NCI-H2107 treated with DMSO at 0.1 percent for 48 hours (cell line): ENCODE measurements around the gene KCNG4.
"Not testable (repeated sequence)": the region's sequence is repeated elsewhere in the genome, so short reads cannot be mapped to it uniquely, and the experiment has no call there.

ENCODE experiments used
- DNase-seq: peaks from one replicate; lab custom pipeline; 2025; ENCODE audit not compliant: unreplicated experiment; lab: John Stamatoyannopoulos, UW

The KCNG4 gene

GRCh38 chr16:84236671-84237070, 3.1 kb downstream of the KCNG4 start:
- DNase-seq: no peak

DNA sequence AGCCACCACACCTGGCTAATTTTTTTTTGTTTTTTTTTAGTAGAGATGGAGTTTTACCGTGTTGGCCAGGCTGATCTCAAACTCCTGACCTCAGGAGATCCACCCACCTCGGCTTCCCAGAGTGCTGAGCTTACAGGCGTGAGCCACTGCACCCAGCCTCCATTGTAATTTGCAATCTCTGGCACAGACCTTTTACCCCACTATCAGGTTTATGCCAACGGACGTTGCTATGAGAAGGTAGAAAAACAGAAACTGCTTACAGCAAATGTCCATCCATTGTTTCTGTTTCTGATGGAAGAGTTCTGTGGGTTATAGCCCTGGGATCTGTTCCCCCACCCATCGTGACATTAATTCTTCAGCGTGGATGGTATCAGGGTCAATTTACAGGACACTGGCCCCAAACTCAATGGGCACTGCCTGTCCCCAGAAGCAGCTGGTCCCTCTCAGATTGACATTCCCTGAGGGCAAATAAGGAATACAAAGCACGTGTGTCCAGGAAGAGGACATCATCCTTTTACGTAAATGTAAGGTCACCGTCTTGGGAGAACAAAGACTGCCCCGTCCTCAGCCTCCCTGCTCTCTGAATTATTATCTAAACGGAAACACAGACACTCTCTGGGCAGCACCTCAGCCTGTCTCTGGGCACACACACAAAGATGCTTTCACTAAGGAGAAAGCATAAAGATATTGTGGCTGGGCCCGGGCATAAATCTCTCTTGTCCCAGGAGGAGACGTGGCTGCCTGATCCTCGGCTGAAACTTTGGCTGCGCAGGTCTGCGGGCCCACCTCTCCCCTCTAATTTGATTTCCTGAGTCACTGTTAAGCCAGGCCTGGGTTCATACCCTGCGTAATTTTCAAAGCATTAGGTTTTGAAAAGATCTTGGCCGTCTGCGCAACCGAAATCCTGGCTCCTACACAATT, 5.2 kb downstream of the KCNG4 start:
- DNase-seq: no peak

DNA sequence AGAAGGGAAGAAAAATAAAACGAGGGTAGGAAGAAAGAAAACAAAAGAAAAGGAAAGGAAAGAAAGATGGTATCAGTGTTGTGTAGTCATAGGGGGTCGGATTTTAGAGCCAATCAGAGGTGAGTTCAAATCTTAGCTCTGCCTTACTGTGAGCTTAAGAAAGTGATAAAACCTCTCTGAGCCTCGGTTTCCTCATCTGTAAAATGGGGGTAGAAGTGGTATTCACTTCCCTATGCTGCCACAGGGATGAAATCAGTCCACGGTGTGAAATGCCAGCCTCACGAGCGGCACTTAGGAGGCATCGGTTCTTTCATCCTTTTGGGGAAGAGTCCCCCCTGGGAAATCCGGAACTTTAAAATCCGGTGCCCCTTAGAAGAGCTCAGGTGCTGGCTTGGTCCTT, 6.1 kb downstream of the KCNG4 start:
- no peak for DNase-seq

DNA sequence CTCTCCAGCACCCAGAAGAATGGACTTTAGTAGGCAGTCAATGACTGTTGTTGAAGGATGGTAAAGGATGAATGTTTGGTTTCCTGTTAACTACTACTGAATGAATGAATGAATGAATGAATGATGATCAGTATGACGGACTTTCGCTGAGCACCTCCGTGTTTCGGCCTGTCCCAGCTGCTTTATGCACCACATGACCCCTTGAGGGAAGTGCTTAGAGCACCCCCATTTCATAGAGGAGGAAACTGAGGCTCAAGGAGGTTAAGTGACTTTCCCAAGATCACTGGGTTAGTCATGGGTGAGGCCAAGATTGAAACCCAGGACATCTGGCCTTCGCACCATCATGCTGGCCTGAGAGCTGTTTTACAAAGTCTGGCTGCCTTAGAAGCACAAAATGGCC, 6.8 kb downstream of the KCNG4 start:
- DNase-seq: no peak

GRCh38 chr16:84232060-84232459, 7.8 kb downstream of the KCNG4 start:
- DNase-seq: no peak

GRCh38 chr16:84229471-84229870, 10.3 kb downstream of the KCNG4 start:
- no peak for DNase-seq

DNA sequence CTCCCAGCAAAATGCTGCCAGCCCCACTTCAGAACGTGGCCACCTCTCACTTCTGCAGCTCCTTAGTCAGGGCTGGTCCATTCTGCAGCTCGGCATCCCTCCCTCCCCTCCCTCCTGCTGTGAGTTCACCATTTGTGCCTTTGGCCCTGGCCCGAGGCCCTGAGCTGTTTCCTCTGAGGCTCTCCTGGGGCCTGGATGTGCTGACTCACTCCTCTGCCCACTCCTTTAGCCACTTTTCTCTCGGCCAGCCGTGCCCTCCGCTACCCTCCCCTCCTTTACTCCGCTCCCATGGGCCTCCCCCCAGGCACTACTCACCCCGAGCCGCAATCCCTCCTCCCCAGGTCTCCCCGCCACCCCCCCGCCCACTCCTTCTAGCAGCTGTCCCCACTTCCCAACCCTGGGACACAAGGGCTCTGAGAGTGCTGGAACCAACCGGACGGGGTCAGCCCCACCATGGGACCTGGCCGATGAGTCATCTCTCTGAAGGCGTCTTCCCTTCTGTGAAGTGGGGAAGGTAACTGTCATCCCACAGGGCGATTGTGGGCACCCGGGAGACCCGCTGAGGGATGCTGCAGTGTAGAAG, 11.5 kb downstream of the KCNG4 start:
- no peak for DNase-seq

- no peak for DNase-seq
These were observed 12.3 kb downstream of the KCNG4 start for GRCh38 chr16:84227548-84227947.

DNA sequence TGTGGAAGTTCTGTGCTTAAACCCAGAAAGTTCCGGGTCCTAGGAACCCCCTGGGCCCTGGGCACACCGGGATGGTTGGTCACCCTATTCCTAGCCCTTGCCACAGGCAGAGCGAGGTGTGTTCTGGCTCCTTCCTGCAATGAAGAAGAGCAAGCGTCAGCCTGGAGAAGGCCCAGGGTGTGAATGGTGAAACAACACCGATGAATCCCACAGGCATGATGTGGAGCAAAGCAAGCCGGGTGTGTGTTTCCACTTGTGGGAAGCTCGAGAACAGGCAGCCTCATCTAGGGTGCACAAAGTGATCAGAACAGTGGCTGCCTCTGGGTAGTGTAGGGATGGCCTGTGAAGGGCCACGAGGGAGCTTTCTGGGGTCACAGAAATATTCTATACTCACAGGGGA, 13.8 kb downstream of the KCNG4 start:
- DNase-seq: no peak

DNA sequence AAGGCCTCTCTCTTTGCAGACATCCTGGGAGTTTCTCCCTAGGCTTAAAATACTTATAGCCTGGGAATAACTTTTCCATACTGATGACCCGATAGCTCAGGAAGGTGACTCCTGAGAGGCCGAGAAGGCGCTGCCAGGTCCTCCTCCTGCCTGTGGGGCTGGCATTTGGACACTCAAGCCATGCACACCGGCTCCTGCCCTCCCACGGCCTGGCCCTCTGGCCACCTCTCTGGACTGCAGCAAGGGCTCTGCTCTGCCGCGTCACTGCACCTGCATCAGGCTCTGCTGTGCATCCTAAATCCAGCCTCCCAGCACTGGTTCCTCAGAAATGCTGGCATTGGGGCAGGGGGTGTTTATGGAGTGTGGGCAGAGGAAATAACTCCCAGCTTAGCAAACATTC, 14.2 kb downstream of the KCNG4 start:
- no peak for DNase-seq

- no peak for DNase-seq
These were observed 14.7 kb downstream of the KCNG4 start for GRCh38 chr16:84225126-84225525.

DNA sequence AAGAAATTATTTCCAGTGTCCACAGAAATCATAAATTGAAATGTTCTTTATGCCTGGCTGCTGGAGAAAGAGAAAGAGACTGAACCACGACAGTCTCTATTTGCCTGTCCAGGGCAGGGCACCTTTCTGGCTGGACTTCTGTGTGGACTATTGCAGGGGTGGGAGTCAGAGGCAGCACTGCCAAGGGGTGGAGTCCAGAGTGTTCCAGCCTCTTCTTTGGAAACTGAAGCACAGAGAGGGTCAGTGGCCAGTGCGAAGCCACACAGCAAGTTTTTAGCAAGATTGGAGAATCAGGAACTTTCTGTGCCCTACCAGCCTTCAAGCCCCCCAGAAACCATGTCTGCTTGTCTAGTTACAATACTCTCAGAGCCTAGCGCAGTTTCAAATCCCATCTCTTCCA, 15.3 kb downstream of the KCNG4 start:
- DNase-seq: no peak

DNA sequence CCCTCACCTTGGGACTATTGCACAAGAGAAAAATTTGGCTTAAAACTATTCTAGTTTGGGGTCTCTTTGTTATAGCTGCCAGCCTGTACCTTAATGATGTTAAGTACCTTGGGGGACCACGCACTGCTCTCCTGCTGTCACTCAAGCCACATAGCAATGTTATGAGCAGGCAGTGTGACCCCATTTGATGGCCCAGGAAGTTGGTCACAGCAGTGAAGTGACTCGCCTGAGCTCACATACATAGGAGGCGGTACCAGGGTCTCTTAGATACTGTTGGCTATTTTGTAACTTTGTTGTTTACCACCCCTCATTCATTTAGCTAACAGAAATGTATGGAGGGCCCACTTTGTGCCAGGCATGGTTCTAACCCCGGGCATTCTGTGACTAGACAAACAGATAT, 16.4 kb downstream of the KCNG4 start:
- no peak for DNase-seq

- DNase-seq: no peak
These were observed 19.0 kb downstream of the KCNG4 start for GRCh38 chr16:84220851-84221250.

- no peak for DNase-seq
These were observed 20.9 kb downstream of the KCNG4 start for GRCh38 chr16:84218956-84219355.

- no peak for DNase-seq
These were observed 21.5 kb downstream of the KCNG4 start for GRCh38 chr16:84218176-84218823.

DNA sequence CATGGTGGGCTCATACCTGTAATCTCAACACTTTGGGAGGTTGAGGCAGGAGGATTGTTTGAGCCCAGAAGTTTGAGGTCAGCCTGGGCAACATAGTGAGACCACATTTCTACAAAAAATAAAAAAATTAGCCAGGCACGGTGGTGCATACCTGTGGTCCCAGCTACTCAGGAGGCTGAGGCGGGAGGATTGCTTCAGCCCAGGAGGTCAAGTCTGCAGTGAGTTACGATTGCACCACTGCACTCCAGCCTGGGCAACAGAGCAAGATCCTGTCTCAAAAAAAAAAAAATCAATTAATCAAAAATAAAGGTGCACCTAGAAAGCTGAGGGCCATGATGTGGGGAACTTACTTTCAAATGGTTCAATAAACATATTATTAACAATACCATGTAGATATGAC, 23.7 kb downstream of the KCNG4 start:
- not testable (repeated sequence) for DNase-seq

GRCh38 chr16:84215531-84215930, 24.3 kb downstream of the KCNG4 start:
- DNase-seq: no peak

- DNase-seq: no peak
These were observed 25.3 kb downstream of the KCNG4 start for GRCh38 chr16:84214451-84215066.

- DNase-seq: no peak
These were observed 27.2 kb downstream of the KCNG4 start for GRCh38 chr16:84212631-84213030.

- no peak for DNase-seq
These were observed 27.7 kb downstream of the KCNG4 start for GRCh38 chr16:84212154-84212553.

- no peak for DNase-seq
These were observed 29.8 kb downstream of the KCNG4 start for GRCh38 chr16:84209989-84210388.
